ENCODE data around the gene MVP. TPM values are rescaled to one million over a fixed set of nuclear protein-coding genes. Genes with fewer than 3 reads are reported as not detected.

The MVP gene
- total RNA-seq, 1 experiment from 2014 or later: 72.5 TPM

GRCh38 chr16:29807426-29808218 lies 12.6 kb upstream of the MVP start:
- POLR2A ChIA-PET: interaction anchor here (0.7 to 1.7 kb wide), 4 partner anchors 9 to 223 kb away, joined by 3 to 10 read pairs (median 4); partner anchors contain the start of genes KCTD13, KIF22, PAGR1 and TLCD3B
- peaks cover 28% of the 10 kb centered on the region for H3K4me1 ChIP-seq

GRCh38 chr16:29808219-29808900 lies 11.9 kb upstream of the MVP start:
- peak overlapping the region; percentile 87 for H3K4me3 Mint-ChIP-seq (ENCODE audit: unreplicated experiment)
- Histone ChIP-seq H3K27me3 (replicated peaks; ENCODE audit: control insufficient read depth, insufficient read depth, low read length) (no peaks in the 10 kb centered on the region), H3K9me3 (no peaks in the 10 kb centered on the region), H3K36me3 (ENCODE audit: control insufficient read depth, insufficient read depth, low read length) (peaks cover 10% of the 10 kb centered on the region), H3K4me1 (peaks cover 33% of the 10 kb centered on the region), H3K4me3 (ENCODE audit: low read depth, low read length) (peak overlapping the region; percentile 90)
- no peaks in the 10 kb centered on the region for H3K9me3 Mint-ChIP-seq (ENCODE audit: unreplicated experiment)
- intact Hi-C loops (cut with micrococcal nuclease; ENCODE audit: unreplicated experiment): loop anchor here (5.0 kb wide), 1 partner anchor 106 kb away; no protein-coding TSS in a partner anchor
- DNase-seq: no peak
- no peaks in the 10 kb centered on the region for H3K27me3 Mint-ChIP-seq (ENCODE audit: insufficient read depth, unreplicated experiment)
- BruUV-seq (replicated peaks): no TSS peak
- peak overlapping the region; percentile 85 for H3K27ac Mint-ChIP-seq (ENCODE audit: unreplicated experiment)
- H3K4me1 Mint-ChIP-seq (ENCODE audit: low read depth, unreplicated experiment): peaks cover 37% of the 10 kb centered on the region
- CTCF ChIA-PET: interaction anchor here (0.9 to 3.5 kb wide), 8 partner anchors 8 to 224 kb away, joined by 3 to 26 read pairs (median 6); partner anchors contain the start of genes CDIPT, KCTD13, PAGR1 and TAOK2
- H3K36me3 Mint-ChIP-seq (ENCODE audit: insufficient read depth, unreplicated experiment): peaks cover 80% of the 10 kb centered on the region
- POLR2A ChIA-PET: interaction anchor here (1.2 to 1.7 kb wide), 3 partner anchors 8 to 118 kb away, joined by 3 to 10 read pairs (median 6); partner anchors contain the start of genes KCTD13, KIF22 and PAGR1
- no peak for TF ChIP-seq CTCF (IDR thresholded peaks at IDR 0.05; ENCODE audit: insufficient read depth in 1 of 2, low read depth in 1 of 2, low read length in 1 of 2, severe bottlenecking in 1 of 2, unreplicated experiment in 1 of 2)

More at GRCh38 chr16:29807426-29808218, 12.6 kb upstream of the MVP start:
- TF ChIP-seq CTCF (IDR thresholded peaks at IDR 0.05; ENCODE audit: insufficient read depth in 1 of 2, low read depth in 1 of 2, low read length in 1 of 2, severe bottlenecking in 1 of 2, unreplicated experiment in 1 of 2): peak; percentile 24 to 56
- DNase-seq: peak; percentile 80 to 87
- Histone ChIP-seq H3K36me3 (ENCODE audit: control insufficient read depth, insufficient read depth, low read length) (peaks cover 10% of the 10 kb centered on the region), H3K27me3 (replicated peaks; ENCODE audit: control insufficient read depth, insufficient read depth, low read length) (no peaks in the 10 kb centered on the region), H3K4me3 (ENCODE audit: low read depth, low read length) (peak overlapping the region; percentile 90), H3K9me3 (no peaks in the 10 kb centered on the region)
- H3K4me3 Mint-ChIP-seq (ENCODE audit: unreplicated experiment): peak overlapping the region; percentile 87
- peak overlapping the region; percentile 85 for H3K27ac Mint-ChIP-seq (ENCODE audit: unreplicated experiment)
- BruUV-seq (replicated peaks): TSS peak; percentile 32
- H3K27me3 Mint-ChIP-seq (ENCODE audit: insufficient read depth, unreplicated experiment): no peaks in the 10 kb centered on the region
- H3K9me3 Mint-ChIP-seq (ENCODE audit: unreplicated experiment): no peaks in the 10 kb centered on the region
- peaks cover 85% of the 10 kb centered on the region for H3K36me3 Mint-ChIP-seq (ENCODE audit: insufficient read depth, unreplicated experiment)
- H3K4me1 Mint-ChIP-seq (ENCODE audit: low read depth, unreplicated experiment): peaks cover 36% of the 10 kb centered on the region
- CTCF ChIA-PET: interaction anchor here (0.6 to 3.5 kb wide), 11 partner anchors 9 to 258 kb away, joined by 3 to 26 read pairs (median 6); partner anchors contain the start of genes ALDOA, CDIPT, KCTD13 and PAGR1
- intact Hi-C loops (cut with micrococcal nuclease; ENCODE audit: unreplicated experiment): loop anchor here (5.0 kb wide), 1 partner anchor 105 kb away; no protein-coding TSS in a partner anchor
